Activated naive CD4-positive, alpha-beta T cell treated with anti-CD3 and anti-CD28 coated beads, Interleukin-2, amount 50 U/mL, for 24 hours (primary cell): ENCODE measurements around the gene LIPT1.
"Not testable (repeated sequence)": the region's sequence is repeated elsewhere in the genome, so short reads cannot be mapped to it uniquely, and the experiment has no call there.

Experiments used
- H3K27ac Mint-ChIP-seq: one replicate; pipeline ENCODE4 v1.8.0; 2021; ENCODE audit warnings: mild to moderate bottlenecking, mixed read lengths
- H3K27me3 Mint-ChIP-seq: one replicate; pipeline ENCODE4 v1.8.0; 2021; ENCODE audit warnings: mixed read lengths
- H3K36me3 Mint-ChIP-seq: one replicate; pipeline ENCODE4 v1.8.0; 2021; ENCODE audit warnings: mixed read lengths
- H3K4me1 Mint-ChIP-seq: one replicate; pipeline ENCODE4 v1.8.0; 2021; ENCODE audit warnings: mixed read lengths
- H3K4me3 Mint-ChIP-seq: one replicate; pipeline ENCODE4 v1.8.0; 2021; ENCODE audit warnings: mild to moderate bottlenecking, mixed read lengths
- H3K9me3 Mint-ChIP-seq: one replicate; pipeline ENCODE4 v1.8.0; 2021; ENCODE audit warnings: mixed read lengths

LIPT1 gene

DNA sequence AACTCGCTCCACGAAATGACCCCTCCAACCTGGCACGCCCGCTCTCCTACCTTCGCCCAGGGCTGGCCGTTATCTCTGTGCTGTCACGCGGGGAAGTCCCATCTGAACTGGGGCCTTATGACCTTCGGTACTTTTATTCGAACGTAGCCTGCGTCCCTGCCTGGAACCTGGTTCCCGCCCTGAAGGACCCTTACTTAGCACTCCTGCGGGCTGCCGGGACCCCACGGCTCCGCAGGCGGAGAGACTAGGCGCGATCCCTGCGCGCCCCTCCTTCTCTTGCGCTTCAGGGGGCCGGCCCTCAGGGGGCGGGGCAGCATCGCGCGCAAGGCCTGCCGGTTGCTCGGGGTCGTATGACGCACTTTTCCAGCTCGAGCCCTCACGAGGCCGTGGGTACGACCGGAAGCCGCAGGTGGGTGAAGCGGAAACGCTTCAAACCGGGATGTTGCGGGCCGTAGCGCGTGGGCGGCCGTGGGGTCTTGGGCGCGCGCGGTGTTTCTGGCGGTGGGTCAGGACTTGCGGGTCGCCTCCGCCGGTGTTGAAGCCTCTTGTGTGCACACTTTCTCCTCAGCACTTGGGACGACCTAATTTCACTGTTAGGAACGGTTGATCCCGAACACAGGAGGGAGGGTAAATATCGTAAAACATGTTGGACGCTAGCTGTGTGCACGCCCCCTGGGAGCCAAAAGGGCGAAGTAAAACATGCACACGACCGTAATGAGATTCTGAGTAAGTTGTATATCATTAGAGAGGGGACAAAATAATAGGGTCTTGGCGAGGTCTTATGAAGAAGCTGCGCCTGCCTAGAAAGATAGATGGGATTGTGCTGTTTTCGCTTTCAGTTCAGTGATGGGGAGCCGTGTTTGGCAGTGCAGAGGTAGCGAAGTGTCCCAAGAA lies at the start of gene LIPT1, which contains the start of gene TSGA10:
Gene LIPT1, plus strand, starts transcription at position 325 of the 894 bp plus-strand sequence. CDS start 6,991 bp downstream, outside the sequence.
Gene TSGA10, minus strand, starts transcription at position 300 of the 894 bp plus-strand sequence. CDS start 45,503 bp downstream, outside the sequence.
- peaks cover 13% of the 10 kb centered on the region for H3K36me3 Mint-ChIP-seq
- H3K9me3 Mint-ChIP-seq, result no peaks in the 10 kb centered on the region
- peak within 1 kb of the TSS; percentile 98 for H3K27ac Mint-ChIP-seq
- H3K4me1 Mint-ChIP-seq, result peaks cover 43% of the 10 kb centered on the region
- no peaks in the 10 kb centered on the region for H3K27me3 Mint-ChIP-seq
- no peak within 1 kb of the TSS for H3K4me3 Mint-ChIP-seq

GRCh38 chr2:99106913-99107312 lies 47.9 kb upstream of the LIPT1 start:
- no peak overlapping the region for H3K27ac Mint-ChIP-seq
- no peaks in the 10 kb centered on the region for H3K9me3 Mint-ChIP-seq
- H3K4me1 Mint-ChIP-seq, result no peaks in the 10 kb centered on the region
- H3K36me3 Mint-ChIP-seq, result peaks cover 2% of the 10 kb centered on the region
- H3K27me3 Mint-ChIP-seq, result no peaks in the 10 kb centered on the region
- no peak overlapping the region for H3K4me3 Mint-ChIP-seq

GRCh38 chr2:99111236-99111635 lies 43.5 kb upstream of the LIPT1 start:
- H3K36me3 Mint-ChIP-seq, result peaks cover 2% of the 10 kb centered on the region
- H3K27me3 Mint-ChIP-seq, result no peaks in the 10 kb centered on the region
- no peaks in the 10 kb centered on the region for H3K4me1 Mint-ChIP-seq
- H3K9me3 Mint-ChIP-seq, result no peaks in the 10 kb centered on the region
- H3K4me3 Mint-ChIP-seq, result no peak overlapping the region
- H3K27ac Mint-ChIP-seq, result no peak overlapping the region

GRCh38 chr2:99111945-99112344 lies 42.8 kb upstream of the LIPT1 start:
- H3K4me1 Mint-ChIP-seq, result no peaks in the 10 kb centered on the region
- no peak overlapping the region for H3K4me3 Mint-ChIP-seq
- no peaks in the 10 kb centered on the region for H3K27me3 Mint-ChIP-seq
- no peaks in the 10 kb centered on the region for H3K9me3 Mint-ChIP-seq
- H3K27ac Mint-ChIP-seq, result no peak overlapping the region
- H3K36me3 Mint-ChIP-seq, result peaks cover 2% of the 10 kb centered on the region

GRCh38 chr2:99112617-99113016 lies 42.1 kb upstream of the LIPT1 start:
- Mint-ChIP-seq H3K36me3 (peaks cover 2% of the 10 kb centered on the region), H3K4me1 (no peaks in the 10 kb centered on the region), H3K4me3 (no peak overlapping the region), H3K27me3 (no peaks in the 10 kb centered on the region), H3K9me3 (no peaks in the 10 kb centered on the region), H3K27ac (no peak overlapping the region)

DNA sequence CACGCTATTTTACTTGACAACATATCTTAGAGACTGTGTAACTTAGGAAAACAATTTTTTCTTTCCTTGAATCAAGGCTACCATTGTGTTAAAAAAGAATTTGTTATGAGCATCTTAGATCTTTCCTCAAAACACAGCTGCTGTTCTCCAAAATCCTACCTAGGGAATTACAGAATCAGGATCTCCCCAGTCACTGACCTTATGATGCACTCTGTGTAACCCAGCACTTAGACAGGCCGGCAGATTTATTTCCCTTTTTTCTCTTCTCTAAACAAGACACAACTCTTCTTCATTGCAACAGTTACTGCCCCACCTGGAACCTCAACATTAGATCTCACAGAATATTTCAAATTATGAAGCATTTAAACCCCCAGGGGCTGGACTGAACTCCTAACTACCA lies 26.8 kb upstream of the LIPT1 start:
- H3K36me3 Mint-ChIP-seq, result peaks cover 54% of the 10 kb centered on the region
- H3K27me3 Mint-ChIP-seq, result no peaks in the 10 kb centered on the region
- H3K9me3 Mint-ChIP-seq, result peaks cover 59% of the 10 kb centered on the region
- no peak overlapping the region for H3K4me3 Mint-ChIP-seq
- no peak overlapping the region for H3K27ac Mint-ChIP-seq
- H3K4me1 Mint-ChIP-seq, result no peaks in the 10 kb centered on the region

DNA sequence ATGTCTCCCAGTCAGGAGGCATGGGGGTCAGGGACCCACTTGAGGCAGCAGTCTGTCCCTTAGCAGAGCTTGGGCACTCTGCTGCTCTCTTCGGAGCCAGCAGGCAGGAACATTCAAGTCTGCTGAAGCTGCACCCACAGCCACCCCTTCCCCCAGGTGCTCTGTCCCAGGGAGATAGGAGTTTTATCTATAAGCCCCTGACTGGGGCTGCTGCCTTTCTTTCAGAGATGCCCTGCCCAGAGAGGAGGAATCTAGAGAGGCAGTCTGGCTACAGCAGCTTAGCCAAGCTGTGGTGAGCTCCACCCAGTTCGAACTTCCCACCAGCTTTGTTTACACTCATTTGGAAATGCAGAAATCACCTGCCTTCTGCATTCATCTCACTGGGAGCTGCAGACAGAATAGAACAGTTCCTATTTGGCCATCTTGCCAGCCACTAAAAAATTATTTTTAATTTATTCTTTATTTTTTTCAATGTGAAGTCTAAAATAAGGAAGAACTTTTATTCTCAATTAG lies 19.7 kb upstream of the LIPT1 start:
- H3K4me1 Mint-ChIP-seq, result peaks cover 11% of the 10 kb centered on the region
- peaks cover 27% of the 10 kb centered on the region for H3K36me3 Mint-ChIP-seq
- not testable (repeated sequence) for H3K27ac Mint-ChIP-seq, H3K27me3 Mint-ChIP-seq, H3K4me3 Mint-ChIP-seq
- peaks cover 25% of the 10 kb centered on the region for H3K9me3 Mint-ChIP-seq

GRCh38 chr2:99139003-99139402 lies 15.8 kb upstream of the LIPT1 start:
- no peak overlapping the region for H3K4me3 Mint-ChIP-seq

DNA sequence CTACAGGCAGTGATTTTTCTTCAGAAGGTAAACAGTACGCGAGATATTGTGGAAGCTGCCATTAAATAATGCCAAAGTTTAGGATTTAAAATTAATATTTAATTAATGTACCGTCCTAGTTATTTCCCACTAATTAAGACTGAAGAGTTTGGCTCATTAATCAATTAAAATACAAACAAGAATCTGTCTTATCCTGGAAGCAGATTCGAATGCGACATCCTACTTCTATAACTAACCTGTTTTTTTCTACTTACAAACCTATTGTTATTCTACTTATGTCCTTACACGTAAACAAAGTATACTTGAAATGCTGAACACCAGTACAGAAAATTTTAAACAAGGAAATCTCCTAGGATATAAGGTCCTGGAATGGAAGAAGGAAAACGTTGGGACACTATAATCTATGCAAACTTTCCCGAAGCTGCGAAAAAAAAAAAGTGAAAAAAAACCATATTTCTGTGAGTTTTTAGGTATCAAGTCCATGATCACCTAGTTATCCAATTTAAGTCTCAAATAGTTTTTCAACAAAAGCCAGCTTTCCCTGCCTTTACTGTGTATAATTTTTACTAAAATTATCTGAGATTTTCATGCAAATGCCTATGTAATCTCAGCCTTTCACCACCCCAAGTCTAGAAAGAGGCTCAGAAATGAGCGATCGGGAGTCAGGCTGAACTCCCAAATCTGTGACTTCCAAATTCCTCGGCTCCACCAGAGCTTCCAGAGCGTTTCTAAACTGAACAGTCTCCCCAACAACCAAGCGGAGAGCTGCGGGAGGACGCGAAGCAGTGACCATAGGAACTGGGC lies 14.5 kb upstream of the LIPT1 start:
- Mint-ChIP-seq H3K36me3 (peaks cover 12% of the 10 kb centered on the region), H3K4me1 (peaks cover 18% of the 10 kb centered on the region), H3K27ac (peak overlapping the region; percentile 77)

More at GRCh38 chr2:99139003-99139402, 15.8 kb upstream of the LIPT1 start:
- Mint-ChIP-seq H3K27ac (no peak overlapping the region), H3K9me3 (peaks cover 7% of the 10 kb centered on the region), H3K27me3 (no peaks in the 10 kb centered on the region), H3K4me1 (peaks cover 18% of the 10 kb centered on the region), H3K36me3 (peaks cover 16% of the 10 kb centered on the region)

DNA sequence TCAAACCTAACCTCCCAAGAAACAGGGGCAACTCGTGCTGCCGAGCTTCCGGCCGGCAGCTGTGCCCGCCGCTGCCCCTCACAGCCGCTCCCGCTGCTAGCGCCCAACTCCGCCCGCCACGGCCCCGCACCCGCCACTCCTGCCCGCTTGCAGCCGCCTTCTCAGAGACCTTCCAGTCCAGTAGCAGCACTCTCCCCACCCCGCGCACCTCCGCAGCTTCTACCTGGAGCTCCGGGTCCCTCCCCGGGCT lies 14.0 kb upstream of the LIPT1 start:
- H3K36me3 Mint-ChIP-seq, result peaks cover 12% of the 10 kb centered on the region
- peaks cover 7% of the 10 kb centered on the region for H3K9me3 Mint-ChIP-seq
- H3K4me3 Mint-ChIP-seq, result peak overlapping the region; percentile 96
- H3K4me1 Mint-ChIP-seq, result peaks cover 18% of the 10 kb centered on the region
- H3K27me3 Mint-ChIP-seq, result no peaks in the 10 kb centered on the region
- peak overlapping the region; percentile 77 for H3K27ac Mint-ChIP-seq

More for the DNA sequence above, 14.5 kb upstream of the LIPT1 start:
- peak overlapping the region; percentile 96 for H3K4me3 Mint-ChIP-seq
- H3K9me3 Mint-ChIP-seq, result peaks cover 7% of the 10 kb centered on the region
- H3K27me3 Mint-ChIP-seq, result no peaks in the 10 kb centered on the region

GRCh38 chr2:99141110-99142108 lies 13.4 kb upstream of the LIPT1 start, which contains the start of gene C2orf15:
Gene C2orf15, plus strand, starts transcription at chr2:99141707. Its CDS starts 8,852 bp downstream, at chr2:99150559.
- H3K4me1 Mint-ChIP-seq, result peaks cover 18% of the 10 kb centered on the region
- peak within 1 kb of the TSS; percentile 97 for H3K27ac Mint-ChIP-seq
- peak within 1 kb of the TSS; percentile 96 for H3K4me3 Mint-ChIP-seq
- H3K27me3 Mint-ChIP-seq, result no peaks in the 10 kb centered on the region
- peaks cover 9% of the 10 kb centered on the region for H3K36me3 Mint-ChIP-seq
- peaks cover 7% of the 10 kb centered on the region for H3K9me3 Mint-ChIP-seq

DNA sequence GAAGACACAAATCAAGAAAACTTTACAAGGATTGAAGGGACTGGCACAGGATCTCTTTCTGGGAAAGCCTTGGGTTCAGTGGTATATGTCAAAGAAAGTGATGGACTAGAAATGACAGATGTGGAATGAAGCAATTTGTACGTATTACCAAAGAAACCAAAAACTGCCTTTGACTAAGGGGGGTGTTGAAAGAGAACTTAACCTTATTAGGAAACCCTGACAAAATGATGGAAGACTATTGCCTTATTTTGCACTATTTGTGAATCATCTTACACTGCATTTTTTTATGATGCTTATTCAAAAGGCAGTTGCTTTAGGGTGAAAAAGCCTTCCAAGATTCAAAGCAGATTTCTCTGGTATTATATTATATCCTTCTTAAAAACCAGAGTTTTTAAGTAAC lies 4.1 kb upstream of the LIPT1 start:
- Mint-ChIP-seq H3K9me3 (no peaks in the 10 kb centered on the region), H3K4me1 (peaks cover 13% of the 10 kb centered on the region), H3K27ac (peak overlapping the region; percentile 19), H3K27me3 (no peaks in the 10 kb centered on the region), H3K4me3 (no peak overlapping the region), H3K36me3 (peaks cover 2% of the 10 kb centered on the region)

DNA sequence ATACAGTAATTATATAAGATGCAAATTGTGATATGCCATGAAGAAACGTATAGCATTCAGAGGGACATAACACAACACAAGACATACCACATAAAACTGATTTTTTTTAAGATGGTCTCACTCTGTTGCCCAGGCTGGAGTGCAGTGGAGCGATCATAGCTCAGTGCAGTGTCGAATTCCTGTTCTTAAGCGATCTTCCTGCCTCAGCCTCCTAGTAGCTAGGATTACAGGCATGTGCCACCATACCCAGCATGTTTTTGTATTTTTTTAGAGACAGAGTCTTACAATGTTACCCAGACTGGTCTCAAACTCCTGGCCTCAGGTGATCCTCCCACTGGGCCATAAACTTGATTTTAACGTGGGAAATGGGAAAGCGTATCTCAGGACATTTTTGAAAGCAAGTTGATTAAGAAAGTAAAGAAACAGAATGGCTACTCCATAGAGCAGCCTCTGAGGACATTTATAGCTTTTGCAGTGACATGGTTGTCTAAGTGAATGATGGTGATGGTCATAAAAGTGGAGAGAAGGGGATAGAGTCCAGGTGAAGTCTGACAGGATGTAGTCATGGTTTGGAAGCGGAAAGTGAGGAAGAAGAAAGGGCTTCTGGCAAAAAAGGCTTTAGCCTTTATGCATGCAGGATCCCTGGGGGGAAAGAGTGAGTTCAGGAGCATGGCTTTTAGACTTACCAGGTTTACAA lies 2.4 kb upstream of the LIPT1 start:
- H3K9me3 Mint-ChIP-seq, result no peaks in the 10 kb centered on the region
- H3K4me1 Mint-ChIP-seq, result peaks cover 29% of the 10 kb centered on the region
- peaks cover 4% of the 10 kb centered on the region for H3K36me3 Mint-ChIP-seq
- H3K27me3 Mint-ChIP-seq, result no peaks in the 10 kb centered on the region
- no peak overlapping the region for H3K27ac Mint-ChIP-seq
- no peak overlapping the region for H3K4me3 Mint-ChIP-seq

- peaks cover 9% of the 10 kb centered on the region for H3K36me3 Mint-ChIP-seq
- H3K4me1 Mint-ChIP-seq, result peaks cover 39% of the 10 kb centered on the region
- no peaks in the 10 kb centered on the region for H3K27me3 Mint-ChIP-seq
- no peaks in the 10 kb centered on the region for H3K9me3 Mint-ChIP-seq
- no peak overlapping the region for H3K4me3 Mint-ChIP-seq
- peak overlapping the region; percentile 98 for H3K27ac Mint-ChIP-seq
Observed at GRCh38 chr2:99153921-99154604, 704 bp upstream of the LIPT1 start.
